Medulla oblongata (tissue), 1 donor: Measurements from ENCODE around the gene PUS1.
A peak's percentile ranks its signal among the peaks of the same experiment; 100 is the strongest.
"Not testable (repeated sequence)": the region's sequence is repeated elsewhere in the genome, so short reads cannot be mapped to it uniquely, and the experiment has no call there.

Source experiments
- DNase-seq: peaks from one replicate; pipeline ENCODE4 v3.0.0-alpha.2; 2015; ENCODE audit errors: extremely low spot score

The PUS1 gene

DNA sequence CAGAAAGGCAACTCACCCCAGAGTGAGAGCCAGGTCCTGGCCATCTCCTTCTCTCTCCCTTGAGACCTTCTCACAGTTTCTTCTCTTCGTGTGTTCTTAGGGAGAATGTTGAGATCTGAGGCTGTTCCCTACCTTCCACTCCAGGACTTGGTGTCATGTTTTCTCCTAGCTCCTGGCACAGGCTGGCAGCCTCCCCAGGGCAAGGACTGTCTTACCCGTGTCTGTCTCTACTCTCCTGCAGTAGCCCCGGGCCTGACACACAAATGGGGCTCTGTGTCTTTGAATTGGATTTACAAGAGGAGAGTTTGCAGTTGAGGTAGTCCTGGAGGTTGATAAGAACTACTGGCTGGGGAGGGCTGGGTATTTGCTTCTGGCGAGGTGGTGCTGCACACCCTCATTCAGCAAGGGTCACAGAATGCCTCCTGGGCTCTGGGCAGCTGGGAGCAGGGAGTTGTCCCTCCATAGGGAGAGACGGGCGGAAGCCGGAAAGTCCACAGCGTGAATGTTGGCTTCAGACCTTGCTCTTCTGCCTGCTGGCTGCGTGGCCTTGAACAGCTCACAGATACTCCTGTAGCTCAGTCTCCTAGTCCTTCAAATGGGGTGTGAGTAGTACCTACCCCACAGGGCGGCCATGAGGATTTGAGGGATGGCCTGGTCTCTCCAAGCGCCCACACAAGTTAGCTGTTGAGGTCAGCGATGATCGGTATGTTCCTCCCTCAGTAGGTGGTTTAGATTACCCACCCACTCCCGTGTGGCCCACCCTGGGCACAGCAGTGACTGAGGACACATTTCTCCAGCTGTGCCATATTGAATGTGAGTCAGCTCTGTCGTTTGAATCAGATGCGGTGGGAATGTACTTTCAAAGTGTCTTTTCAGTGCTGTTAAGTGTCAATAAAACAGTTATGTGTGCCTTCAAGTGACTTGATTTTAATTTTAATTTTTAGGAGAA is 30.8 kb downstream of the PUS1 start:
- no peak for DNase-seq

DNA sequence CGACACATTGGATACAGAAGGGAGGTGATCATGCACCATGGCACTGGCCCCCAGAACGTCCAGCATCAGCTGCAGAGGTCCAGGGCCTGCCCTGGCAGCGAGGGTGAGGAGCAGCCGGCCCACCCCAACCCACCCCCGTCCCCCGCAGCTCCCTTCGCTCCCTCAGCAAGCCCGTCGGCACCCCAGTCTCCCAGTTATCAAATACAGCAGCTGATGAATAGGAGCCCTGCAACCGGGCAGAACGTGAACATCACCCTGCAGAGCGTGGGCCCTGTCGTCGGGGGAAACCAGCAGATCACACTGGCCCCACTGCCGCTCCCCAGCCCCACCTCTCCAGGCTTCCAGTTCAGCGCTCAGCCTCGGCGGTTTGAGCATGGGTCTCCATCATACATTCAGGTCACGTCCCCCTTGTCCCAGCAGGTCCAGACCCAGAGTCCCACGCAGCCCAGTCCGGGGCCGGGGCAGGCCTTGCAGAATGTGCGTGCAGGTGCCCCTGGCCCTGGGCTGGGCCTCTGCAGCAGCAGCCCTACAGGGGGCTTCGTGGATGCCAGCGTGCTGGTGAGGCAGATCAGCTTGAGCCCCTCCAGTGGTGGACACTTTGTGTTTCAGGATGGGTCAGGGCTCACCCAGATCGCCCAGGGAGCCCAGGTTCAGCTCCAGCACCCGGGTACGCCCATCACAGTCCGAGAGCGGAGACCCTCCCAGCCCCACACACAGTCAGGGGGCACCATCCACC is 31.7 kb downstream of the PUS1 start:
- DNase-seq = not testable (repeated sequence)

DNA sequence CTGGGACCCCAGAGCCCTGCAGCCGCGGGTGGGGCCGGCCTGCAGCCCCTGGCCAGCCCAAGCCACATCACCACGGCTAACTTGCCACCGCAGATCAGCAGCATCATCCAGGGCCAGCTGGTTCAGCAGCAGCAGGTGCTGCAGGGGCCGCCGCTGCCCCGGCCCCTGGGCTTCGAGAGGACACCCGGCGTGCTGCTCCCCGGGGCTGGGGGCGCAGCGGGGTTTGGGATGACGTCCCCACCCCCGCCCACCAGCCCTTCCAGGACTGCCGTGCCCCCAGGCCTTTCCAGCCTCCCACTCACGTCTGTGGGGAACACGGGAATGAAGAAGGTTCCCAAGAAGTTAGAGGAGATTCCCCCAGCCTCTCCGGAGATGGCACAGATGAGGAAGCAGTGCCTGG is 32.3 kb downstream of the PUS1 start:
- DNase-seq = not testable (repeated sequence)

GRCh38 chr12:131962069-131962468 is 33.0 kb downstream of the PUS1 start:
- DNase-seq = no peak

DNA sequence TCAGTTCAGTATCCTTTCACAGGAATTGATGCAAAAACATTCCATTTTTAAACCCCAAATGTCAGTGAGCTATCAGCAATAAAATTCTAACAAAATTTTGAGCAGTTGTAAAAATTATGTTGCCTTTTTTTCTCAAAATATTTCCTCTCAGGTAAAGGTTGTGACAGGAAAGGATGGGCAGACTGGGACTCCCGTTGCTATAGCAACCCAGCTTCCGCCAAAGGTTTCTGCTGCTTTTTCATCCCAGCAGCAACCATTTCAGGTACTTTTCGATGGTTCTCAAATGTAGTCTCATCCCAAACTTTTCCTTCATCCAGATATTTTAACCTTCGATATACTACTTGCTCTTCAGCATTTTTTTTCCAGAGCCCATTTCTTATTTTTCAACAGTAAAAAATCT is 34.3 kb downstream of the PUS1 start:
- DNase-seq = no peak

DNA sequence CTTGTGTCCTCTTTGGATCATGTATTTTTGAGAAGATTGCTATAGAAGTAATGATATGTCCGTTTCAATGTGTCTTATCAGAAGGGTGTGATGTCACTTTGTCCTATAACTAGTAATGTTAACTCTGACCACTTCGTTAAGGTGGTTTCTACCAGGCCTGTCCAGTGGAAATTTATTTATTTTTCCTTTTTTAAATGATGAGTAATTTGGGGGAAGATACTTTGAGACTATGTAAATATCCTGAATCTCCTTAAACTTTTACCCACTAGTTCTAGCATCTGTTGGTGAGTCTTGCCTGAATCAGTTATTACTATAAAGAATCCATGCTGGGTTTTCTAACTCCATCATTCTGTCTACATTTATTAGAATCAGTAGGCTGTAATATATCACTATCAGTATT is 36.0 kb downstream of the PUS1 start:
- DNase-seq = no peak

GRCh38 chr12:131971226-131971625 is 42.1 kb downstream of the PUS1 start:
- no peak for DNase-seq

GRCh38 chr12:131975228-131975627 is 46.2 kb downstream of the PUS1 start:
- DNase-seq = no peak

GRCh38 chr12:131979606-131980005 is 50.5 kb downstream of the PUS1 start:
- DNase-seq = no peak

GRCh38 chr12:131980263-131980662 is 51.2 kb downstream of the PUS1 start:
- DNase-seq = no peak

DNA sequence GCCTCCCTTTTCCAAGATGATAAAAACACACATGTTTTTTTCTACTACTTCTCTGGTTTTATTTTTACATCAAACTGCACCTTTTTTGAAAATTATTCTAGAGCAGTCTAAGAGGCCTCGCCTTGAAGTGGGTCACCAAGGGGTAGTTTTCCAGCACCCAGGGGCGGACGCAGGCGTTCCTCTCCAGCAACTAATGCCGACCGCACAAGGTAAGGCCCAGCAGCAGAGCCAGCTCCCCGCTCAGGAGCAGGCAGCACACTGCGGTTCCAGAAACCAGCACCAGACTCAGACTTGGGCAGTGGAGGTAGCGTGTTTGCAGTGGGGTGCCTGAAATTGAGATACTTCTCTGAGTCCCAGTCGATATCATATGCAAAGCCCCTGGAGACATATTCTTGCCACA is 52.3 kb downstream of the PUS1 start:
- DNase-seq = no peak

GRCh38 chr12:131982041-131982440 is 53.0 kb downstream of the PUS1 start:
- no peak for DNase-seq

GRCh38 chr12:131983026-131983425 is 54.0 kb downstream of the PUS1 start:
- DNase-seq = no peak

GRCh38 chr12:131983554-131983953 is 54.5 kb downstream of the PUS1 start:
- no peak for DNase-seq

- DNase-seq = no peak
Measured at GRCh38 chr12:131984334-131984733, 55.3 kb downstream of the PUS1 start.

- not testable (repeated sequence) for DNase-seq
Measured at GRCh38 chr12:131985510-131985875, 56.4 kb downstream of the PUS1 start.

- DNase-seq = no peak
Measured at GRCh38 chr12:131986361-131986760, 57.3 kb downstream of the PUS1 start.

DNA sequence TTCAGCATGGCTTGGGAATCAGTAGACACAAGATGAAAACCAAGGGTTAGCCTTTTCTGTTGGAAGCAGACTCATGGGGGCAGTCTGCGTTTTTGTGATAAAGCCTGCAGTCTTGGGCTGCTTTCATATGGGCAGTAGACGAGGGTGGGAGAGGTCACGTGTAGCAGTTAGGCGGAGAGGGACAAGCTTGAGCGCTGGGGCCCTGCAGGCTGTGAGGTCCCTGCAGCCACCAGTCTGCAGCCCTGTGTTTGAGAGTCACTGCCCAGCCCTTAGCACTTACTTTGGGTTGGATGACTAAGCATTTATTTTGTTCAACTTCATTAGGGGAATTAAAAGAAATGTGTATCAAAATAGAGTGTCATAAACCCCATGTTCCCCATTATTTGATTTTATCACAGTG is 57.8 kb downstream of the PUS1 start:
- no peak for DNase-seq

DNA sequence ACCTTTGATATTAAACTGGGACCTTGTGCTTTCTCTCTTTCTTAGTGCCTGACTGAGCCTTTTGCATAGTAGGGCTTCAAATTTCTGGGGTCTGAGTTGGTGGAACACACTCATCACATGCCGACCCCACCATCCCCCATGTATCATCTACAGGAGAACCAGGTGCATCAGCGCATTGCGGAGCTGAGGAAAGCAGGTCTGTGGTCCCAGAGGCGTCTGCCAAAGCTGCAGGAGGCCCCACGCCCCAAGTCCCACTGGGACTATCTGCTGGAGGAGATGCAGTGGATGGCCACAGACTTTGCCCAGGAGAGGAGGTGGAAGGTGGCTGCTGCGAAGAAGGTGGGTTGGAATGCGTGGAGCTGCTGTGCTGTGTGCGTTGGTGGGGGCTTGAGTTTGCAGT is 58.5 kb downstream of the PUS1 start:
- DNase-seq = no peak

- peak; percentile 51 for DNase-seq
Measured at GRCh38 chr12:131988054-131988796, 59.1 kb downstream of the PUS1 start.

GRCh38 chr12:131989021-131989420 is 59.9 kb downstream of the PUS1 start:
- no peak for DNase-seq
